WTC11 (cell line): Measurements from ENCODE around the gene ZNF212.

Experiments used
- CTCF ChIP-seq: fragments of 200-600 bp; IDR thresholded peaks from 2 replicates; pipeline ENCODE4 v1.8.0; 2022; ENCODE audit warnings: antibody characterized with exemption
- ETV6 ChIP-seq: sonication (generic); formaldehyde crosslinking; IDR thresholded peaks from 2 replicates; pipeline ENCODE4 v1.8.1; 2022; ENCODE audit warnings: mild to moderate bottlenecking, missing genetic modification reagents
- JUN ChIP-seq: sonication (generic); formaldehyde crosslinking; IDR thresholded peaks from 2 replicates; pipeline ENCODE4 v1.8.0; 2023; ENCODE audit warnings: mild to moderate bottlenecking, missing genetic modification reagents
- MAX ChIP-seq: sonication (generic); formaldehyde crosslinking; IDR thresholded peaks from 2 replicates; pipeline ENCODE4 v1.8.0; 2022; ENCODE audit warnings: mild to moderate bottlenecking, missing genetic modification reagents
- TF ChIP-seq, protein P1 (sequence below): sonication (generic); formaldehyde crosslinking; IDR thresholded peaks from 2 replicates; pipeline ENCODE4 v1.8.1; 2022; ENCODE audit warnings: missing genetic modification reagents, borderline replicate concordance
- TF ChIP-seq, protein P2 (sequence below): sonication (generic); formaldehyde crosslinking; IDR thresholded peaks from 2 replicates; pipeline ENCODE4 v1.8.0; 2022; ENCODE audit warnings: mild to moderate bottlenecking, missing genetic modification reagents
- TF ChIP-seq, protein P3 (sequence below): sonication (generic); formaldehyde crosslinking; IDR thresholded peaks from 2 replicates; pipeline ENCODE4 v1.8.1; 2023; ENCODE audit warnings: mild to moderate bottlenecking, missing genetic modification reagents, moderate library complexity
- TF ChIP-seq, protein P4 (sequence below): sonication (generic); formaldehyde crosslinking; IDR thresholded peaks from 2 replicates; pipeline ENCODE4 v1.8.1; 2022; ENCODE audit warnings: low read depth, missing genetic modification reagents, borderline replicate concordance

DNA sequence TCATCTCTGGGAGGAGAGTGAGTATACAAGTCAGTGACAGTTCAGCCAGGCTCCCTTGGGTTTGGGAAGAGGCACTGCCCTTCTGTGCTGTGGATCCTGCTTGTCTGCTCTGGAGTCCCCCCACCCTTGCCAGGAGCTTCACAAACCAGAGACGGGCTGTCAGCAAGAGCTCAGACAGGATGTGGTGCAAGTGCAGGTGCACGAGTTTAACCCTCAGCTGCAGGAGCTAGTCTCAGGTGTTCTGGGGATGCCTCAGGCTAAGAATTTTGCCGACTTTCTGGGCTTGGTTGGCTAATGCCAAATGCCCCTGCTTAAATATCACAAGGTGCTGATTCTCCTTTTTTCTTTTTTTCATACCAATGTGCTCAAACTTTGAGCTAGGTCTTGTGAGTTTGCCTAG is 44.9 kb downstream of the ZNF212 start:
- TF ChIP-seq CTCF: no peak
- no peak for TF ChIP-seq MAX (CRISPR knock-in tag)
- TF ChIP-seq, protein P1, sequence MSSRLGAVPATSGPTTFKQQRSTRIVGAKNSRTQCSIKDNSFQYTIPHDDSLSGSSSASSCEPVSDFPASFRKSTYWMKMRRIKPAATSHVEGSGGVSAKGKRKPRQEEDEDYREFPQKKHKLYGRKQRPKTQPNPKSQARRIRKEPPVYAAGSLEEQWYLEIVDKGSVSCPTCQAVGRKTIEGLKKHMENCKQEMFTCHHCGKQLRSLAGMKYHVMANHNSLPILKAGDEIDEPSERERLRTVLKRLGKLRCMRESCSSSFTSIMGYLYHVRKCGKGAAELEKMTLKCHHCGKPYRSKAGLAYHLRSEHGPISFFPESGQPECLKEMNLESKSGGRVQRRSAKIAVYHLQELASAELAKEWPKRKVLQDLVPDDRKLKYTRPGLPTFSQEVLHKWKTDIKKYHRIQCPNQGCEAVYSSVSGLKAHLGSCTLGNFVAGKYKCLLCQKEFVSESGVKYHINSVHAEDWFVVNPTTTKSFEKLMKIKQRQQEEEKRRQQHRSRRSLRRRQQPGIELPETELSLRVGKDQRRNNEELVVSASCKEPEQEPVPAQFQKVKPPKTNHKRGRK (CRISPR knock-in tag): no peak
- TF ChIP-seq, protein P2, sequence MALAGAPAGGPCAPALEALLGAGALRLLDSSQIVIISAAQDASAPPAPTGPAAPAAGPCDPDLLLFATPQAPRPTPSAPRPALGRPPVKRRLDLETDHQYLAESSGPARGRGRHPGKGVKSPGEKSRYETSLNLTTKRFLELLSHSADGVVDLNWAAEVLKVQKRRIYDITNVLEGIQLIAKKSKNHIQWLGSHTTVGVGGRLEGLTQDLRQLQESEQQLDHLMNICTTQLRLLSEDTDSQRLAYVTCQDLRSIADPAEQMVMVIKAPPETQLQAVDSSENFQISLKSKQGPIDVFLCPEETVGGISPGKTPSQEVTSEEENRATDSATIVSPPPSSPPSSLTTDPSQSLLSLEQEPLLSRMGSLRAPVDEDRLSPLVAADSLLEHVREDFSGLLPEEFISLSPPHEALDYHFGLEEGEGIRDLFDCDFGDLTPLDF (CRISPR knock-in tag): no peak
- no peak for TF ChIP-seq JUN (CRISPR knock-in tag)
- TF ChIP-seq, protein P3, sequence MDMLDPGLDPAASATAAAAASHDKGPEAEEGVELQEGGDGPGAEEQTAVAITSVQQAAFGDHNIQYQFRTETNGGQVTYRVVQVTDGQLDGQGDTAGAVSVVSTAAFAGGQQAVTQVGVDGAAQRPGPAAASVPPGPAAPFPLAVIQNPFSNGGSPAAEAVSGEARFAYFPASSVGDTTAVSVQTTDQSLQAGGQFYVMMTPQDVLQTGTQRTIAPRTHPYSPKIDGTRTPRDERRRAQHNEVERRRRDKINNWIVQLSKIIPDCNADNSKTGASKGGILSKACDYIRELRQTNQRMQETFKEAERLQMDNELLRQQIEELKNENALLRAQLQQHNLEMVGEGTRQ: no peak
- TF ChIP-seq, protein P4, sequence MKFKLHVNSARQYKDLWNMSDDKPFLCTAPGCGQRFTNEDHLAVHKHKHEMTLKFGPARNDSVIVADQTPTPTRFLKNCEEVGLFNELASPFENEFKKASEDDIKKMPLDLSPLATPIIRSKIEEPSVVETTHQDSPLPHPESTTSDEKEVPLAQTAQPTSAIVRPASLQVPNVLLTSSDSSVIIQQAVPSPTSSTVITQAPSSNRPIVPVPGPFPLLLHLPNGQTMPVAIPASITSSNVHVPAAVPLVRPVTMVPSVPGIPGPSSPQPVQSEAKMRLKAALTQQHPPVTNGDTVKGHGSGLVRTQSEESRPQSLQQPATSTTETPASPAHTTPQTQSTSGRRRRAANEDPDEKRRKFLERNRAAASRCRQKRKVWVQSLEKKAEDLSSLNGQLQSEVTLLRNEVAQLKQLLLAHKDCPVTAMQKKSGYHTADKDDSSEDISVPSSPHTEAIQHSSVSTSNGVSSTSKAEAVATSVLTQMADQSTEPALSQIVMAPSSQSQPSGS (CRISPR knock-in tag): no peak
- no peak for TF ChIP-seq ETV6 (CRISPR knock-in tag)
